ENCODE data around the gene UTRN.

The UTRN gene

DNA sequence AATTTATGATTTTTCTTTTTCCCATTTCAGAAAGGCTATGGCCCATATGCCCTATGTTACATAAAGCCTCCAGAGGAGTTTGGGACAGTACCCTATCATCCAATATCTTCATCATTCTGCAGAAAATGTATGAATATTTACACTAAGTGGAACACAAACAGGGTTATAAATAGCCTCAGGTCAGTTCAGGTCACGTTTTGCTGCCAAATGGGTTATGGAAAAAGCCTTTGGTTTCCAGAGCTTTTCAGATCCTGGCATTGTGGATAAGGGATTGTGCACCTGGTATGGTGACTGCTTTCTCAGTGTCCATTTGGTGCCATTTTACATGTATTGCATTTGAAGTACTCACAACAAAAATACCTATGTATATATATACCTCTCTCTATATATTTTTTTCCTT lies 29.4 kb downstream of the UTRN start:
- DNase-seq, result no peak

DNA sequence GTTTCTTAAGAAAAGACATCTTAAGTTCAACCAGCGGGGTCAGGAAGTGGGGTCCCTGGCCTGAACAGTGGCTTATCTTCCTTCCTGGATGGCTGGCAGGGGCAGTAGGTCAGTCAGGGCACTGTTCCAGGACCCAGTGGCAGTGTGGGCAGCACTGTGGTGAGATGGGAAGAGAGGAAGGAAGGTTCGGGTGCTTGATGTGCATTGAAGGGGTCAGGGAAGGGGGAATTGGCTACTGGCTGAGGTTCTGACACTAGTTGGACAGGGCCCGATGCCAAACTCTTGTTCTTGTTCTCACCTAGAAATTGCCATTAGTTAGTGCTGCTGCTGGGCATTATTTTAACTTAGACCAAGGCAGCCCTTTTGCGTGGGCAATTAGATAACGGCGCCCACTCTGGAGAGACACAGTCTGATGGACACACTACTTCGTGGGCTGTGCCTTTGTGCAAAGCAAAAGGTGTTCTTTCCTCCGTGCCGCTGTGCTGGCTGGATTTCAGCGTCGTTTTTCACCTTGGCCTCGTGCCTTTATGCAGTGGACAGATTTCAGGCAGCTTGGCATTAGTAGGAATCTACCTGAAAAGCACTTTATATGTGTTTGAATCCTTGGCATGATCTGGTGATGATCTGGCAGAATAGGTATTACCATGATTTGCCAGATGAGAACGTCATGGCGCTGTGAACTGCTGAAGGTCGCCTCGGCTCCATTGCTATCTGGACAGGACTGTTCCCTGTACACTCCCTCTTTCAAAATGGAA lies 30.3 kb downstream of the UTRN start:
- no peak for DNase-seq

DNA sequence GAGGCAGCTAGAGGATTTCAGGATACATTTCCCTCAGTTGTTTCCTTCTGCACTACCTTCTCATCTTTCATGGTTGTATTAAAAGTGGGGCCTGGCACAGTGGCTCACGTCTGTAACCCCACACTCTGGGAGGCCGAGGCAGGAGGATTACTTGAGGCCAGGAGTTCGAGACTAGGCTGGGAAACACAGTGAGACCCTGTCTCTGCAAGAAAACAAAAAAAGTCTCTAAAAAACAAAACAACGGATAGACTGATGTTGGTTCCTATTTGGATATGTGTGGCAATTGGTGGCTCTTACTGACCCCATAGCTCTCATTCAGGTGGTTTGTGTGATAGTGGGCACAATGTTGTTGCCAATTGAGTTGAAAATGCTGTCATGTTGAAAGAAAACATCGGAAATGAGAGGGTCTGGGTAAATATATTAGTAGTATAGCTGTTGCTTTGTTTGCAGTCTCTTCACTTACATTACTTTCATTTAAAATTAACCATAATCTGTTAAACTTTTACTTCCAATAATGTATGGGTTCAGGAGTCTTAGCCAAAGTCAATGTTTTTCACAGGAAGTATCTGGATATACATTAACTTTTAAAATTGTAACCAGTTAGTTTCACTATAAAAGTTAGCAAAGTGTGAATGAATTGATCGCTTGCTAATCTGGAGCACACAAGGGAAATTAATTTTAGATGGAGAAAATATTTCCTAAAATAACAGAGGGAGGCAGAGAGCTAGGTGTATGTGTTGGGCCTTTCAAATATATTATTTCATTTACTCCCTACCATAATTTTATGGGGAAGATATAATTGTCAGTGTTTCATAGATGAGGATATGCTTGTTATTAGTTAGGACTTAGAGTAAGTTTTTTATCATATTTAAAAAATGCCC lies 31.1 kb downstream of the UTRN start:
- no peak for DNase-seq

DNA sequence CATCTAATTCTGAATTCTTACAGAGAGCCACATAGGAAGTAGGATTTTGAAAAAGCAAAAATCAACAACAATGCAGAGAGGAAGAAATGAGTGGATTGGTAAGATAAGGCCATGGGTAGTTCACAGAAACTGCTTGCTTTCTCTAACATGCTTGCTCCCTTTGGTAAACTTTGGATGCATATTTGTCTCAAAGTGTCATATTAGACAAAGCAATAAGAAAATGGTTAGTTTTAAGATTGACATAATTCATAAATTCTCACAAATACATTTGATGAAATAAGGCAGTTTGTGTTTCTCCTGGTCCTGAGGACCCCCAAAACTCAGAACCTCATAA lies 31.7 kb downstream of the UTRN start:
- no peak for DNase-seq

DNA sequence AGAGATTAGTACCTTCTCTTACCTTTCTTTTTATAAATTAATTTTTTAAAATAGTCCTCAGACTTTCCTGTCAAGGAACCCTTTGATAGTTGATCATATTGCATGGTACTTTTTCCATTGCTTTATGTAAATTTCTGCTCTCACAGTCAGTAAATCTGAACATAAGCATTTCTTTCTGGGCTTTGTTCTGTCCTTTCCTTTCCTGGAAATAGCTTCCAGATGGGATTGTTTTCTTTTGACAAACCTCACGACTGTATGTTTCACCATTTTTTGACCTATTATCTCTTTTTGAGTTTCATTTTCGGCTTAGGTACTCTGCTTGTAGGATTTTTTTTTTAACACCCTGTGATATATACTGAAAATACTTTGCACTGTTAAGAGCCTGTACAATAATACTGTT lies 32.6 kb downstream of the UTRN start:
- no peak for DNase-seq

DNA sequence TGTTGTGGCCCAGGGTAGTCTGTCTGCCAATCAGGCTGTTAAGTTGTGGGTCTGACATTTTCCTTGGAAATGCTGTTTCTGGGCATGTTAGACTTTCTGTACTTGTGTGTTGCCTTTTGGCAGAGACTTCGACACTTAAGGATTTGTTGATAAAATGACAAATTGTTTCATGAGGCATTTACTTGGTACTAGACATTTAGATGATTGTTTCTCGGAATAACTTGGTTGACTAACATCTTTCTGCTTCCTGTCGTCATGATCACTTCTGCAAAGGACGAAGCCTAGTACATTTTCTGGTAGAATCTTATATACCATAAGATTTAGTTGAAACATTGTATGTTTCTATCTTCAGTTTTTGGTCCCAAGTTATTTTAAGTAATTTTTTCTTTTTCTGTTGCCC lies 34.1 kb downstream of the UTRN start:
- DNase-seq, result no peak

DNA sequence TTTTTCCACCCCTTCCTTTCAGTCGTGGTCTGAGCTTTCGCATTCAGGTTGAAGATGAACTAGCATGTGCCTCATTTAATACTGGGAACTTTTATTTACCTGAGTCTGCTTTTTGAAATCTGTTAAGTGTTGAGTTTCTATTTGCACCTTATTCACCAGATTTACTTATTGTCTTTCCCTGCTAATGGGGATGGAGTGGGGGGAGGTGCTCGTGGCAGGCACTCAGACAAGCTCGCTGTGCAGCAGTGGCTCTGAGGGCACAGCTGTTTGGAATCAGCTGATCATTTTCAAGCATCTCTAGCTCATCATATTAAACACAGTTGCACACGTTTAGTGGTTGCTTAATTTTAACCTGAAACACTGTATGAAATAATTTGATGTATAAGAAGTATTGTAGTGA lies 35.6 kb downstream of the UTRN start:
- no peak for DNase-seq

DNA sequence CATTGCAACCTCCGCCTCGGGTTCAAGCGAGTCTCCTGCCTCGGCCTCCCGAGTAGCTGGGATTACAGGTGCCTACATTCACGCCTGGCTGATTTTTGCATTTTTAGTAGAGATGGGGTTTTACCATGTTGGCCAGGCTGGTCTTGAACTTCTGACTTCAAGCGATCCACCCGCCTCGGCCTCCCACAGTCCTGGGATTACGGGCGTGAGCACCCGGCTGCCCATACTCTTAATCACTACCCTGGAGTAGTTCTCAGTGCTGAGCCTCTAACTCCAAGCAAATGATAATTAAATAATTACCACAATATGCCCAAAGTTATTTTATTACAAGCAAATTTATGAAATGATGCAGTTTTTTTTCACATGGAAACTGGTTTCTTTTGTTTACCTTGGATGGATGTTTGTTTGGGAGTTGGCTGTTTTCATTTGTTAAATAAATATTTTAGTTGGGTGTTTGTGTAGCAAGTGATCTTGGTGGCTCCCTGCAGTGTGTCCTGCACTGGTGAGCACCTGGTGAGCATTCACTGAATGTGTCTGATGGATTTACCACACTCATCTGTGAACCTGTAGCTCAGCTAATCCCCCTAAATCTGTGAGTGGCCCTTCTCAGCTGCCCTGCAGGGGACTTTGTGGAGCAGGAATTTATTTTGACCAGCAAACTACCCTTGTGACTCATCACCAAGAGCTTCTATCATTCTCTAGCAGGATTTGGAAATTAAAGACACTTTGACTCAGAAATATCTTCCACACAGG lies 36.9 kb downstream of the UTRN start:
- DNase-seq, result no peak

DNA sequence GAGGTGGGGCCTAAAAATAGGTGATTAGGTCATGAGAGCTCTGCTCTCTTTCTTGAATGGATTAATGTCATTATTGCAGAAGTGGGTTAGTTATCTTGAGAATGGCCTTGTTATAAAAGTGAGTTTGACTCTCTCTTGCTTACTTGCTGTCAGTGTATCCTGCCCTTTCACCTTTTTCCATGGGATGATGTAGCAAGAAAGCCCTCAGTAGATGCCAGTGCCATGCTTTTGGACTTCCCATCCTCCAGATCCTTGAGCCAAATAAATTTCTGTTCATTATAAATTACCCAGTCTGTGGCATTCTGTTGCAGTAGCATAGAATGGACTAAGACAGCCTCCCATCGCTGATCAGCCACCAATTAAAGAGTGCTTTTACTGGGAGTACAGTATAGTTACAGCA lies 40.1 kb downstream of the UTRN start:
- no peak for DNase-seq

DNA sequence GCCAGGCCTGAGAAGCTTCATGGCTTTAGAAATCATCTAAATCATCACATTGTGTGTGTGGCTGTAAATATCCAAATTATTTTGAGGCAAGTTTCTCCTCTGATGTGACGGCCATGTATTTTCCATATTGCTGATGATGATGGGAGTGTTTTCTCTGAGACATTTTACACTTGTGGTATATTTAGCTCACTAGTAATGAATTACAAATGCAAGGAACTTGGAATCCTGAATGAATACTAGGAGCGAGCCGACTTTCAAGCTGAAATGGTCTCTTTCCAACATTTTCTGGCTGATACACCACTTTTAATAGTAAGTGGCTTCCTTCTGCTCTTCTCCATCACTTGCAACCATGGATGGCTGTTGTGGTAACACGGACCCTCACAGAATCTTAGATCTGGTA lies 41.3 kb downstream of the UTRN start:
- no peak for DNase-seq

DNA sequence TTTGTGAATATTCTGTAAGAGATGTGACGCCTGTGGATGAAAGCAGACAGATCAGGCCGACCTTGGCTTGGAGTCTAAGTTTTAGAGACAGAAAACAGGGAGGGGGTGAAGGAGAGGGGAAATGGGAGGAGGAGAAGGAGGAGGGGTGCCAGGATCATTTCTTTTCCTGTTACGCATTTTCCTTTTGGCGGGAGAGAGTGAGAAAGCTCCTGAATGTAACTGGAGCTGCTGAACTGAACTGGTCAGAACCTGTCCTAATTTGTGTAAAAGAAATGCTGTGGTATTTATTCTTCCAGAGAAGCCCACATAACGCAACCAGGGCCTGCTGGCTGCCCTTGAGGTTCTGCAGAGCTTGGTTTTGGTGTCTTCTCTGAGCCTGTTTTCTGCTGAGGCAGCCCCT lies 41.9 kb downstream of the UTRN start:
- DNase-seq, result no peak

DNA sequence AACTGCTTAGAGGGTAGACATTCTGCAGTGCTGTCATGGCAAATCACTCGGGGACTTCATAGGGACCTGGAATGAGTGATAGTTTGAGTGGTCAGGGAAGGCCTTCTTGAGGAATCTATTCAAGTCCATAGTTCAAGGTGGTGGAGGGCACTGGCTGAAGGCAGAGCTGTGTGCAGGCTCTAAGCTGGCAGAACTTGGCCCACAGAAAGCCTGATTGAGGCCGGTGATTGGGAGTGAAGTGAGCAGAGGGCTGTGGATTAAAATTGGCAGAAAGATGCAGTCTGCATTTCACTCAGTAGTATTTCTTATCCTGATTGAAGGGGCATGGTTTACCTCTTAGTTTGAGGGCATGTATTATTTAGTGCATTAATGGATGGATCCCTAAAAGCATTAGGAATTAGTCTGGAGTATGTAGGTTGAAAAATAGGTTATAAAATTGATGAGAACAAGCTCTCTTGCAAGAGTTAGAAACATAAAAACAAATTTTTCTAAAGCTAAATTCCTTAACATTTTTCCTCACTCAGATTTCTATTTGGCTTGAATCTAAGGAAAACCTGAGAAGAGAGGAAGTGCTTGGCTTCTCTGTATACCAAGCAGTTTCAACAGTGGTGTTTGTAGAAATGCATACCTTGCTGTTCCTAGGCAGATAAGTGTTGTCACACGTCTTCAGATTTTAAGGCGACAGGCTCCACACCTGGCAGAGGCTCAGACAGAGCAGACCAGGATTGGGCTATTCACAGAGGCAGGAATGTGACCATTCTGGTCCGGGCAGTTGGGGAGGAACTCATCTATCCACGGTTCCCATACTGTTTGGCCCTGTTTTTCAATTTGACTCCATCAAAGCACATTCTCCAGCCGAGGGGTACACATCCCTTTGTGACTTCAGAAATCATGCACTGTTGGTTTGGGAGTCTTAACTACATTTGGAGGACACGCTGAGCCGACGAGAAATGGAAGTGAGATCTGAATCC lies 45.2 kb downstream of the UTRN start:
- no peak for DNase-seq

DNA sequence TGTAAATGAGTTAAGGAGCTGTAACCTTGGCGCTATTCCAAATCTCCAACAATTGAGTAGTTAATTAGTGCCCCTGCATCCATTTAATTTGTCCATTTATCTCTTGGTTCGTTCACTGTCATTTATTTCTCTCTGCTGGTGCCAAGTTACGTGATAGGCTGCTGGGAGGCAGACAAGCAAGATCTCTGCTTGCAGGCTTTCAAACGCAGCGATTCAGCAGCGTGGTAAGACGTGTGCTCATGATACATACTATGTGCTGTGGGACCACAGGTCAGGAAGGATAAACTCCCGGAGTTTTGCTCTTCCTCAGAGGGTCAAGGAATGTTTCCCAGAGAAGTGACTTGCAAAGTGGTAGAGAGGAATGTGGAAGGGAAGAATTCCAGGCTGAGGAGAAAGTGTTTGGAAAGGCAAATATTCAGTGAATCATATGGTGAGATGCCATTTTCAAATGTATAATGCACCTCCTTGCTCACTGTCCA lies 46.4 kb downstream of the UTRN start:
- DNase-seq, result no peak

DNA sequence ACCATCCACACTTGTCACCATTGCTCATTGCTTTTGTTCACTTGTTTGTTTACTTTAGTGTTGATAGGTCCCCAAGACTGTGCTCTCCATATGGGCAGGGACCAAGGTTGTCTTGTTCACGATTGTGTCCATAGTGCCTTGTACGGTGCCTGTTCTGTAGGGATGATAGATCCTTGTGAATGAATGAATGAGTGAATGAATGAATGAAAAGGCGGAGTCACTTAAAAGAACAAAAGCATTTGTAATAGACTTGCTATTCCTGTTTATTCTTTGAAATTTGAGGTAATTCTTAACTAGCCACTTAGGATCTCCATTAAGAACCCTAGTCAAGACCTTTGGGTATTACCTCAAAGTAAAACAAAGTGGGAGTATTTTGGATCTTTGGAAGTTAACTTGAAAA lies 47.0 kb downstream of the UTRN start:
- no peak for DNase-seq

DNA sequence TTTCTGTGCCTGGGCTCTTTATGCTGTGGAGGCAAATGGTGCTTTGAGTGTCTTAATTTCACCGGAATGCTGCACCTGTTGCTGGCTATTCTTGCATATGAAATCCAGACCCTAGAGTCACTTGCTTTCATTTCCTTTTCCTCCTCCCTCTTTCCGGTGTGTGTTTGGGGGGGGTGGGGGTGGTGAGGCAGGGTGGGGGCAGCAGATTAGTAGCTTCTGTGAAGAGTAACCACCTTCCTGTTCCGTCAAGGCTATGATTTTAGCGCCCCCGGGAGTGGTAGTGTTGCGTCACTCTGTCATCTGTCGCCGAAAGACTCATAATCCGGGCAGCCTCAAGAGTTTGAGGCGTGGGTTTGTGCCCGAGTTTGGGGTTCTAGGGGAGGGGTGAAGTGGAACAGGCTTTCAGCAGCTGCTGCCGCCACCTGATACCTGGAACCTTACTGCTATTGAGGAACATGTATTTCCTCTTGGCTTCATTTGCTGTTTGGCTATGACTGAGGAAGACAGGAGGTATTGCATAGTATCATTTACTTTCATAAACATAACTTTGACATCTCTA lies 49.1 kb downstream of the UTRN start:
- peak; percentile 94 for DNase-seq

Data from GF-D8 (cell line).